H54 (cell line): ENCODE data around the gene ZDHHC1.

ENCODE experiments used
- DNase-seq: peaks from one replicate; pipeline ENCODE4 v3.0.0; 2011; ENCODE audit warnings: low spot score, mixed read lengths; ENCODE audit not compliant: insufficient read length
- FAIRE-seq: peaks from 3 replicates; lab custom pipeline; 2011; peaks lifted over from hg19 to GRCh38; lab: Jason Lieb, UNC
- POLR2A ChIP-seq: IDR thresholded peaks from 2 replicates; pipeline ENCODE4 v1.6.1; 2011; ENCODE audit warnings: low read depth, mild to moderate bottlenecking, low read length

ZDHHC1 gene

GRCh38 chr16:67395105-67395457 is 21.2 kb downstream of the ZDHHC1 start:
- no peak for FAIRE-seq
- no peak for TF ChIP-seq POLR2A
- no peak for DNase-seq

GRCh38 chr16:67394155-67395104 is 21.8 kb downstream of the ZDHHC1 start:
- FAIRE-seq: no peak
- DNase-seq: no peak
- TF ChIP-seq POLR2A: no peak

GRCh38 chr16:67393788-67394154 is 22.5 kb downstream of the ZDHHC1 start:
- no peak for FAIRE-seq
- no peak for TF ChIP-seq POLR2A
- DNase-seq: no peak

GRCh38 chr16:67393111-67393787 is 23.0 kb downstream of the ZDHHC1 start, which contains the start of gene TPPP3:
Gene TPPP3, minus strand, starts transcription at chr16:67393498. Its CDS starts 2,387 bp downstream, at chr16:67391111.
- DNase-seq (no peak), FAIRE-seq (no peak)
- no peak for TF ChIP-seq POLR2A

GRCh38 chr16:67392301-67393059 is 23.8 kb downstream of the ZDHHC1 start:
- FAIRE-seq: no peak
- no peak for DNase-seq
- TF ChIP-seq POLR2A: no peak

- no peak for FAIRE-seq
- DNase-seq: no peak
Observed at GRCh38 chr16:67391424-67392300, 24.6 kb downstream of the ZDHHC1 start.

GRCh38 chr16:67390816-67391423 is 25.4 kb downstream of the ZDHHC1 start:
- no peak for FAIRE-seq
- TF ChIP-seq POLR2A: no peak
- no peak for DNase-seq

More at GRCh38 chr16:67391424-67392300, 24.6 kb downstream of the ZDHHC1 start:
- TF ChIP-seq POLR2A: no peak

- DNase-seq (no peak), FAIRE-seq (no peak)
- no peak for TF ChIP-seq POLR2A
Observed at GRCh38 chr16:67389911-67390815, 26.1 kb downstream of the ZDHHC1 start.

- FAIRE-seq (no peak), DNase-seq (no peak)
- no peak for TF ChIP-seq POLR2A
Observed at GRCh38 chr16:67388591-67388990, 27.7 kb downstream of the ZDHHC1 start.

- DNase-seq (no peak), FAIRE-seq (no peak)
- no peak for TF ChIP-seq POLR2A
Observed at GRCh38 chr16:67388191-67388590, 28.1 kb downstream of the ZDHHC1 start.

- DNase-seq (no peak), FAIRE-seq (no peak)
- no peak for TF ChIP-seq POLR2A
Observed at GRCh38 chr16:67387479-67388079, 28.7 kb downstream of the ZDHHC1 start.
